GM12878 (cell line): ENCODE data around the gene FNDC11. TPM values are rescaled to one million over a fixed set of nuclear protein-coding genes. Genes with fewer than 3 reads are reported as not detected.
A peak's percentile ranks its signal among the peaks of the same experiment; 100 is the strongest.

ENCODE experiments used
- ATAC-seq: fragments of 200-7000 bp; cut with Tn5 transposase; 3 replicates; pipeline ENCODE4 v1.9.1; 2020; ENCODE audit warnings: mild to moderate bottlenecking, moderate library complexity
- BruUV-seq: library from RNA; stranded (reverse); fragments of 400-500 nt; replicated peaks from 2 replicates; lab custom pipeline; 2021; lab: Mats Ljungman, UMichigan
- CTCF ChIA-PET: fragments of 300-600 bp; sonication (Branson Sonifier 250); formaldehyde crosslinking; extraction: SDS; loops from one replicate; lab custom pipeline; 2021; ENCODE audit warnings: inconsistent platforms; lab: Yijun Ruan, JAX
- POLR2A ChIA-PET: fragments of 350-600 bp; formaldehyde crosslinking; extraction: SDS; loops from one replicate; lab custom pipeline; 2021; ENCODE audit warnings: inconsistent platforms; lab: Charles Lee
- RAD21 ChIA-PET: fragments of 300-600 bp; sonication (Branson Sonifier 250); formaldehyde crosslinking; loops from one replicate; lab custom pipeline; 2023; ENCODE audit warnings: antibody characterized with exemption; ENCODE audit not compliant: unreplicated experiment; lab: Charles Lee
- SMC1A ChIA-PET: fragments of 300-600 bp; sonication (Branson Sonifier 250); formaldehyde crosslinking; loops from one replicate; lab custom pipeline; 2023; ENCODE audit not compliant: unreplicated experiment, uncharacterized antibody; lab: Charles Lee
- DNase-seq: peaks from one replicate; pipeline ENCODE4 v3.0.0-alpha.2; 2011; ENCODE audit warnings: low read depth, low spot score
- FAIRE-seq: peaks from 3 replicates; lab custom pipeline; 2011; peaks lifted over from hg19 to GRCh38; lab: Jason Lieb, UNC
- H2AFZ ChIP-seq: 2 replicates; pipeline ENCODE4 v1.6.0; 2011; ENCODE audit warnings: low read depth, low read length, control low read depth; ENCODE audit not compliant: control insufficient read depth
- H3K27ac ChIP-seq: 2 replicates; pipeline ENCODE4 v1.5.1; 2011; ENCODE audit warnings: control low read depth; ENCODE audit not compliant: control insufficient read depth, insufficient read depth
- H3K27me3 ChIP-seq, 2 experiments: replicated peaks in 1 of 2; 2 replicates each; pipeline versions ENCODE4 v1.6.0 to v1.6.1; 2011; ENCODE audit warnings: low read length in 1 of 2; ENCODE audit not compliant: control insufficient read depth in 2 of 2, insufficient read depth in 2 of 2
- H3K36me3 ChIP-seq, 2 experiments: 2 replicates each; pipeline ENCODE4 v1.5.1; 2011; ENCODE audit warnings: low read length in 1 of 2; ENCODE audit not compliant: control insufficient read depth in 2 of 2, insufficient read depth in 2 of 2
- H3K4me1 ChIP-seq: 2 replicates; pipeline ENCODE4 v1.6.1; 2011; ENCODE audit warnings: mild to moderate bottlenecking, low read length, moderate library complexity, mixed read lengths; ENCODE audit not compliant: control insufficient read depth, insufficient read depth
- H3K4me2 ChIP-seq: 2 replicates; pipeline ENCODE4 v1.6.0; 2011; ENCODE audit warnings: control low read depth; ENCODE audit not compliant: control insufficient read depth, insufficient read depth
- H3K4me3 ChIP-seq: fragments of 200-600 bp; sonication (generic); 2 replicates; pipeline ENCODE4 v1.5.1; 2016
- H3K79me2 ChIP-seq: 2 replicates; pipeline ENCODE4 v1.6.0; 2011; ENCODE audit warnings: low read length; ENCODE audit not compliant: control insufficient read depth, insufficient read depth
- H3K9ac ChIP-seq: 2 replicates; pipeline ENCODE4 v1.8.0; 2011; ENCODE audit warnings: low read length, control low read depth, mixed read lengths; ENCODE audit not compliant: control insufficient read depth, insufficient read depth
- H3K9me3 ChIP-seq: replicated peaks from 3 replicates; pipeline ENCODE4 v1.5.1; 2011; ENCODE audit warnings: mild to moderate bottlenecking, low read length; ENCODE audit not compliant: control insufficient read depth, insufficient read depth
- H4K20me1 ChIP-seq: 2 replicates; pipeline ENCODE4 v1.6.0; 2011; ENCODE audit not compliant: control insufficient read depth, insufficient read depth
- BHLHE40 ChIP-seq, 2 experiments: fragments of 450-650 bp in 1 of 2; IDR thresholded peaks; 2 replicates each; pipeline ENCODE4 v1.6.1; 2011 to 2017; ENCODE audit warnings: low read depth in 2 of 2, borderline replicate concordance in 1 of 2, improper control_type of control experiment in 1 of 2, low read length in 1 of 2, mild to moderate bottlenecking in 1 of 2
- CHD2 ChIP-seq: IDR thresholded peaks from 2 replicates; pipeline ENCODE4 v1.6.1; 2011; ENCODE audit warnings: low read depth, low read length, improper control_type of control experiment, borderline replicate concordance
- EED ChIP-seq: sonication (generic); IDR thresholded peaks from 2 replicates; pipeline ENCODE4 v1.6.1; 2016; ENCODE audit warnings: antibody characterized with exemption, low read depth
- FOXM1 ChIP-seq: IDR thresholded peaks from 2 replicates; pipeline ENCODE4 v1.6.1; 2012; ENCODE audit warnings: low read depth, mild to moderate bottlenecking, inconsistent platforms, low read length, moderate library complexity
- JUND ChIP-seq: IDR thresholded peaks from 2 replicates; pipeline ENCODE4 v1.6.1; 2012; ENCODE audit warnings: low read depth, mild to moderate bottlenecking, low read length, improper control_type of control experiment, moderate library complexity
- NBN ChIP-seq: fragments of 450-650 bp; IDR thresholded peaks from 2 replicates; pipeline ENCODE4 v1.6.1; 2016
- POLR2AphosphoS2 ChIP-seq: IDR thresholded peaks from 2 replicates; pipeline ENCODE4 v1.6.1; 2011; ENCODE audit warnings: low read depth, mild to moderate bottlenecking, low read length, improper control_type of control experiment, moderate library complexity
- SMARCA5 ChIP-seq: fragments of 450-650 bp; IDR thresholded peaks from 2 replicates; pipeline ENCODE4 v1.6.1; 2017; ENCODE audit warnings: mild to moderate bottlenecking
- WRNIP1 ChIP-seq: IDR thresholded peaks from 2 replicates; pipeline ENCODE4 v1.6.1; 2011; ENCODE audit warnings: low read depth, low read length, improper control_type of control experiment, borderline replicate concordance
- ZNF217 ChIP-seq: fragments of 450-650 bp; IDR thresholded peaks from 2 replicates; pipeline ENCODE4 v1.6.1; 2017; ENCODE audit warnings: antibody characterized with exemption, mild to moderate bottlenecking
- ZNF384 ChIP-seq: IDR thresholded peaks from 2 replicates; pipeline ENCODE4 v1.6.1; 2012; ENCODE audit warnings: low read depth, mild to moderate bottlenecking, low read length, improper control_type of control experiment, borderline replicate concordance
- ZZZ3 ChIP-seq: IDR thresholded peaks from 2 replicates; pipeline ENCODE4 v1.6.1; 2011; ENCODE audit warnings: low read depth; ENCODE audit not compliant: control insufficient read depth, insufficient read length
- WGBS: methylation state at CpG from one replicate; pipeline ENCODE4 v1.1.6; 2016; ENCODE audit warnings: low lambda C conversion rate; ENCODE audit not compliant: insufficient replicate concordance, insufficient coverage; ENCODE audit errors: missing lambda C conversion rate; 5-methylcytosine and 5-hydroxymethylcytosine counted together
- in situ Hi-C: fragments of 300-500 bp; cut with MboI; formaldehyde crosslinking; loops from 9 replicates; pipeline ENCODE4 v1.14.3; 2018; ENCODE audit warnings: mixed read lengths
- intact Hi-C: fragments of 100-400 bp; cut with micrococcal nuclease; formaldehyde crosslinking; loops from one replicate; pipeline ENCODE4 v1.14.2; 2022; ENCODE audit not compliant: unreplicated experiment
- polyA plus RNA-seq, 11 experiments: library from polyadenylated mRNA; depleted of rRNA in 4 of 11; unstranded in 6 of 11; stranded (reverse) in 5 of 11; fragments of >200 nt; fragmentation: Nextera tagmentation in 4 of 11; fragmentation: Illumina TruSeq in 1 of 11; extraction: Ambion mirVana in 4 of 11; extraction: Trizol in 1 of 11; gene quantifications; 1 replicate in 1 of 11; 2 replicates in 10 of 11; pipeline versions ENCODE4 v1.2.1 to v1.2.3, GENCODE V29; 2011 to 2016; ENCODE audit warnings: inconsistent platforms in 2 of 11, missing spikeins in 2 of 11, low read depth in 1 of 11
- total RNA-seq, 4 experiments: library from RNA; depleted of rRNA in 3 of 4; stranded (reverse); fragments of >200 nt in 3 of 4; fragmentation: Illumina TruSeq in 1 of 4; extraction: Trizol in 1 of 4; gene quantifications; 2 replicates each; pipeline versions ENCODE4 v1.2.1 to v1.2.3, GENCODE V29; 2013 to 2021
- TF ChIP-seq, protein P1 (sequence below): fragments of 150-350 bp; IDR thresholded peaks from 2 replicates; pipeline ENCODE4 v1.6.1; 2014; ENCODE audit warnings: mild to moderate bottlenecking, low read depth, low read length
- TF ChIP-seq, protein P2 (sequence below): IDR thresholded peaks from 2 replicates; pipeline ENCODE4 v1.6.1; 2011; ENCODE audit warnings: borderline replicate concordance, low read depth, mild to moderate bottlenecking, moderate library complexity, low read length; ENCODE audit not compliant: insufficient read depth, poor library complexity, severe bottlenecking
- TF ChIP-seq, protein P3 (sequence below): fragments of 150-350 bp; IDR thresholded peaks from 2 replicates; pipeline ENCODE4 v1.6.1; 2016; ENCODE audit warnings: low read depth, low read length

The FNDC11 gene
- total and polyA plus RNA-seq, 10 of the 15 experiments (the other 5 are each of a cell fraction or from before 2014, with no cell fraction given), result 0.09 to 0.72 (median 0.34) TPM; not detected in 2

DNA sequence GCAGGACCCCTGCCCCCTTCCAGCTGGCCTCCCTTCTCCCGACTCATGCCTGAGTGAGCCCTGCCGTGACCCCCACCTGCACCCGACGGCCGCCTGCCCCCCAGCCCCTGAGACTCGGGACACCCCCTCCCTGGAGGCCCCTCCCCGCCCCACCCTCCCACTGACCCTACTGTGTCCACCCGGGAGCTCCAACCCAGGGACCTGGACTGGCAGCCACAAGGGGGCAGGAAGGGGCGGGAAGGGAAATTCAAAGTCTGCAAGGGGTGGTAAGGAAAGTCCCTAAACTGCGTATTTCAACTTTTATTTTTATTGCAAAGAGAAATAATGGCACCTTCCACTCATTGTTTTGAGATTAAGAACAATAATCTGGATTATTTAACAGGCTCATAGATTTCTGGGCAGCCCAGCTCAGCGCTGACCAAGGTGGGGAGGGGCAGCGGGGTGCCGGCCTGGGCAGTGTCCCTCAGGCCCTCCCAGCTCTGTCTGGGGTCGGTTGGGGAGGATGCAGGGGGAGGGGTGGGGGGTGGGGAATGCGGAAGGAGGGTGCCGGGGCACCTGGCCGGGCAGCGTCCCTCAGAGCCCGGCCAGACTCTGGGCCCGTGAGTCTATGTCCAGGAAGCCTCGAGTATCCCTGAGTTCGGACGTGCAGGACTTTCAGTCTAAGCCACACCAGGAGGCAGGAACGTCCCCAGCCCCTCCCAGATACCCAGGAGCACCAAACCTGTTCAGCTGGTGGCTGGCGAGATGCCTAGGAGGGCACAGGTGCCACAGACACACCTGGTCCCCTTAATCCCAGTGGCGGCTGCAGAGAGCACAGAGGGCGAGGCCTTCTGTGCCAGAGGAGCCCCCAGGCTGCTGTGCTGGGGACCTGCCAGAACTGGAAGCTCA is 15.5 kb upstream of the FNDC11 start (continued):
- no peak for TF ChIP-seq BHLHE40 (IDR thresholded peaks at IDR 0.05; ENCODE audit: borderline replicate concordance in 1 of 2, low read depth in 2 of 2, low read length in 1 of 2)
- TF ChIP-seq, protein P1, sequence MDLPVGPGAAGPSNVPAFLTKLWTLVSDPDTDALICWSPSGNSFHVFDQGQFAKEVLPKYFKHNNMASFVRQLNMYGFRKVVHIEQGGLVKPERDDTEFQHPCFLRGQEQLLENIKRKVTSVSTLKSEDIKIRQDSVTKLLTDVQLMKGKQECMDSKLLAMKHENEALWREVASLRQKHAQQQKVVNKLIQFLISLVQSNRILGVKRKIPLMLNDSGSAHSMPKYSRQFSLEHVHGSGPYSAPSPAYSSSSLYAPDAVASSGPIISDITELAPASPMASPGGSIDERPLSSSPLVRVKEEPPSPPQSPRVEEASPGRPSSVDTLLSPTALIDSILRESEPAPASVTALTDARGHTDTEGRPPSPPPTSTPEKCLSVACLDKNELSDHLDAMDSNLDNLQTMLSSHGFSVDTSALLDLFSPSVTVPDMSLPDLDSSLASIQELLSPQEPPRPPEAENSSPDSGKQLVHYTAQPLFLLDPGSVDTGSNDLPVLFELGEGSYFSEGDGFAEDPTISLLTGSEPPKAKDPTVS, result no peak
- TF ChIP-seq ZNF217, result 0 out of 2 replicates have a peak, but pooled peaks have one; percentile 6
- no peak for TF ChIP-seq FOXM1
- no peak for TF ChIP-seq POLR2AphosphoS2

DNA sequence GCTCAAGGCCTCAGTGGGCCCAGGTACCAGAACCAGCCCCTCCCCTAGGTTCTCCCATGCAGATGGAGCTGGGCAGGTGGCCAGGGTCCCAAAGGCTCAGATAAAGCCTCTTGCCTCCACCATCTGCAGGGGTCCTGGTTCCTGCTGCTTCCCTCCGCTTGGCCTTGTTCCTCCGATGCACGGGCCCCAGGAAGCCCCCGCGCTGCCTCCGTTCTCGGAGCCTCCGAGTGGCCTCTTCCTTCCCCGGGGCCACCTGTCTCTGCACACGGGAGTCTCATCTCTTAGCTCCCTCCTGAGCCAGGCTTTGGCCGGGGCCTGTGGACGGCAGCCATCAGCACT is 14.9 kb upstream of the FNDC11 start:
- Histone ChIP-seq H4K20me1 (no peaks in the 10 kb centered on the region), H3K27ac (no peak overlapping the region), H3K27me3 (no peaks in the 10 kb centered on the region), H3K36me3 (no peaks in the 10 kb centered on the region), H3K79me2 (no peaks in the 10 kb centered on the region), H3K4me3 (no peak overlapping the region), H3K4me1 (peaks cover 26% of the 10 kb centered on the region), H2AFZ (no peak overlapping the region), H3K9me3 (no peaks in the 10 kb centered on the region), H3K9ac (no peak overlapping the region), H3K4me2 (no peak overlapping the region)
- ATAC-seq (no peak), FAIRE-seq (no peak), DNase-seq (no peak)
- ChIA-PET CTCF (interaction anchor here (0.6 to 2.9 kb wide), 11 partner anchors 35 to 518 kb away, joined by 3 to 25 read pairs (median 4); partner anchors contain the start of genes HELZ2, LIME1 and TPD52L2), SMC1A (interaction anchor here (1.0 to 2.6 kb wide), 7 partner anchors 15 to 582 kb away, joined by 3 to 13 read pairs (median 4); partner anchors contain the start of genes FNDC11 and RTEL1), POLR2A (interaction anchor here (0.8 to 1.3 kb wide), 2 partner anchors 88 to 501 kb away, joined by 3 to 4 read pairs; partner anchors contain the start of gene GMEB2), RAD21 (interaction anchor here (0.7 to 3.2 kb wide), 12 partner anchors 12 to 458 kb away, joined by 4 to 41 read pairs (median 16); partner anchors contain the start of genes GMEB2, HELZ2, PPDPF and RTEL1)
- BruUV-seq, result no TSS peak
- WGBS, result 82% methylated on average over 11 of the region's 12 CpGs
- intact Hi-C loops, result loop anchor here (2.0 to 5.0 kb wide), 5 partner anchors 40 to 583 kb away; partner anchors contain the start of gene GMEB2
- in situ Hi-C loops, result no loop called here
- TF ChIP-seq WRNIP1, result no peak
- no peak for TF ChIP-seq ZNF384
- TF ChIP-seq ZZZ3, result no peak
- TF ChIP-seq SMARCA5, result no peak
- no peak for TF ChIP-seq JUND
- no peak for TF ChIP-seq CHD2
- TF ChIP-seq, protein P2, sequence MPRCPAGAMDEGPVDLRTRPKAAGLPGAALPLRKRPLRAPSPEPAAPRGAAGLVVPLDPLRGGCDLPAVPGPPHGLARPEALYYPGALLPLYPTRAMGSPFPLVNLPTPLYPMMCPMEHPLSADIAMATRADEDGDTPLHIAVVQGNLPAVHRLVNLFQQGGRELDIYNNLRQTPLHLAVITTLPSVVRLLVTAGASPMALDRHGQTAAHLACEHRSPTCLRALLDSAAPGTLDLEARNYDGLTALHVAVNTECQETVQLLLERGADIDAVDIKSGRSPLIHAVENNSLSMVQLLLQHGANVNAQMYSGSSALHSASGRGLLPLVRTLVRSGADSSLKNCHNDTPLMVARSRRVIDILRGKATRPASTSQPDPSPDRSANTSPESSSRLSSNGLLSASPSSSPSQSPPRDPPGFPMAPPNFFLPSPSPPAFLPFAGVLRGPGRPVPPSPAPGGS, result no peak
- no peak for TF ChIP-seq EED
- TF ChIP-seq NBN, result no peak
- TF ChIP-seq, protein P3, sequence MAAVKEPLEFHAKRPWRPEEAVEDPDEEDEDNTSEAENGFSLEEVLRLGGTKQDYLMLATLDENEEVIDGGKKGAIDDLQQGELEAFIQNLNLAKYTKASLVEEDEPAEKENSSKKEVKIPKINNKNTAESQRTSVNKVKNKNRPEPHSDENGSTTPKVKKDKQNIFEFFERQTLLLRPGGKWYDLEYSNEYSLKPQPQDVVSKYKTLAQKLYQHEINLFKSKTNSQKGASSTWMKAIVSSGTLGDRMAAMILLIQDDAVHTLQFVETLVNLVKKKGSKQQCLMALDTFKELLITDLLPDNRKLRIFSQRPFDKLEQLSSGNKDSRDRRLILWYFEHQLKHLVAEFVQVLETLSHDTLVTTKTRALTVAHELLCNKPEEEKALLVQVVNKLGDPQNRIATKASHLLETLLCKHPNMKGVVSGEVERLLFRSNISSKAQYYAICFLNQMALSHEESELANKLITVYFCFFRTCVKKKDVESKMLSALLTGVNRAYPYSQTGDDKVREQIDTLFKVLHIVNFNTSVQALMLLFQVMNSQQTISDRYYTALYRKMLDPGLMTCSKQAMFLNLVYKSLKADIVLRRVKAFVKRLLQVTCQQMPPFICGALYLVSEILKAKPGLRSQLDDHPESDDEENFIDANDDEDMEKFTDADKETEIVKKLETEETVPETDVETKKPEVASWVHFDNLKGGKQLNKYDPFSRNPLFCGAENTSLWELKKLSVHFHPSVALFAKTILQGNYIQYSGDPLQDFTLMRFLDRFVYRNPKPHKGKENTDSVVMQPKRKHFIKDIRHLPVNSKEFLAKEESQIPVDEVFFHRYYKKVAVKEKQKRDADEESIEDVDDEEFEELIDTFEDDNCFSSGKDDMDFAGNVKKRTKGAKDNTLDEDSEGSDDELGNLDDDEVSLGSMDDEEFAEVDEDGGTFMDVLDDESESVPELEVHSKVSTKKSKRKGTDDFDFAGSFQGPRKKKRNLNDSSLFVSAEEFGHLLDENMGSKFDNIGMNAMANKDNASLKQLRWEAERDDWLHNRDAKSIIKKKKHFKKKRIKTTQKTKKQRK, result no peak
